KMS-11 (cell line): Measurements from ENCODE around the gene NUB1.

Experiments
- H2AFZ ChIP-seq: fragments of 200-600 bp; sonication (generic); 2 replicates; pipeline ENCODE4 v1.6.1; 2016; ENCODE audit warnings: antibody characterized with exemption, mixed run types, low read depth
- H3K27ac ChIP-seq: fragments of 200-600 bp; sonication (generic); 2 replicates; pipeline ENCODE4 v1.6.1; 2016; ENCODE audit warnings: mild to moderate bottlenecking, mixed run types
- H3K27me3 ChIP-seq: fragments of 200-600 bp; sonication (generic); 2 replicates; pipeline ENCODE4 v1.6.1; 2017; ENCODE audit warnings: mild to moderate bottlenecking, low read depth, mixed run types, moderate library complexity; ENCODE audit not compliant: insufficient read depth
- H3K36me3 ChIP-seq: fragments of 200-600 bp; sonication (generic); 2 replicates; pipeline ENCODE4 v1.6.1; 2017; ENCODE audit warnings: mild to moderate bottlenecking, mixed run types; ENCODE audit not compliant: insufficient read depth
- H3K4me1 ChIP-seq: fragments of 200-600 bp; sonication (generic); 2 replicates; pipeline ENCODE4 v1.6.1; 2016; ENCODE audit warnings: mild to moderate bottlenecking, low read depth, mixed run types; ENCODE audit not compliant: poor library complexity, severe bottlenecking
- H3K4me2 ChIP-seq: fragments of 200-600 bp; sonication (generic); 2 replicates; pipeline ENCODE4 v1.7.0; 2016; ENCODE audit warnings: mild to moderate bottlenecking, mixed run types
- H3K4me3 ChIP-seq: fragments of 200-600 bp; sonication (generic); IDR thresholded peaks from 2 replicates; pipeline ENCODE4 v1.6.1; 2017; ENCODE audit warnings: low read depth, low read length, mixed read lengths; ENCODE audit not compliant: insufficient read depth
- H3K79me2 ChIP-seq: fragments of 200-600 bp; sonication (generic); 2 replicates; pipeline ENCODE4 v1.6.1; 2016; ENCODE audit warnings: low read depth, mixed run types; ENCODE audit not compliant: insufficient read depth
- H3K9ac ChIP-seq: fragments of 200-600 bp; sonication (generic); 2 replicates; pipeline ENCODE4 v1.6.1; 2016; ENCODE audit warnings: mild to moderate bottlenecking, mixed run types
- H4K20me1 ChIP-seq: fragments of 200-600 bp; sonication (generic); 2 replicates; pipeline ENCODE4 v1.6.1; 2016; ENCODE audit warnings: mild to moderate bottlenecking, mixed run types; ENCODE audit not compliant: insufficient read depth
- CTCF ChIP-seq: fragments of 200-600 bp; sonication (generic); conservative IDR thresholded peaks from 2 replicates; pipeline ENCODE4 v1.6.1; 2017; ENCODE audit warnings: low read depth, mild to moderate bottlenecking, antibody characterized with exemption, low read length, moderate library complexity, mixed read lengths

Gene NUB1

GRCh38 chr7:151349507-151349853 is 7.9 kb downstream of the NUB1 start:
- Histone ChIP-seq H3K27ac (no peak overlapping the region), H3K9ac (no peak overlapping the region), H3K4me3 (no peak overlapping the region), H2AFZ (peak overlapping the region; percentile 28; the same call in 1 of the 2 replicates), H3K4me2 (peak overlapping the region; percentile 7; the same call in 1 of the 2 replicates), H3K36me3 (no peaks in the 10 kb centered on the region), H3K27me3 (no peaks in the 10 kb centered on the region), H4K20me1 (no peaks in the 10 kb centered on the region), H3K79me2 (no peaks in the 10 kb centered on the region), H3K4me1 (peaks cover 11% of the 10 kb centered on the region)
- no peak for TF ChIP-seq CTCF

DNA sequence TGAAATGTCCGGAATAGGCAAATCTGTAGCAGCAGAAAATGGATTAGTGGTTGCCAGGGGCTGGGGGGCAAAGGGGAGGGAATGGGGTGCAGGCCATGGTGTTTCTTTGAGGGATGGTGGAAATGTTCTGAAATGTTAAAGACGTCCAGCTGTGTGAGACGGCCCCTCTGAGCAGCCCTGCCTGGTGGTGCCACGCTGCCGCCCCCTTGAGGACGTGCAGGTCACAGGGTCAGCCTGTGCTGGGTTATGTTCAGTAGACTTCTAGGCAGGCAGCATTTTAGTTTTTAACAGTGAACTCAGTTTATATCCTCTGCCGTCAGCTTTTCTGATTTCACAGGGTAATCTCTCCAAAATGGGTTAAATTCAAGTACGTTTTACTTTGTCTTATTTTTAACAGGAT is 9.4 kb downstream of the NUB1 start:
- peak; percentile 62 for TF ChIP-seq CTCF
- no peak overlapping the region for H3K4me3 ChIP-seq
- peaks cover 11% of the 10 kb centered on the region for H3K4me1 ChIP-seq
- no peak overlapping the region for H3K27ac ChIP-seq
- H3K79me2 ChIP-seq: no peaks in the 10 kb centered on the region
- no peak overlapping the region for H3K4me2 ChIP-seq
- no peak overlapping the region for H3K9ac ChIP-seq
- no peak overlapping the region for H2AFZ ChIP-seq
- H4K20me1 ChIP-seq: no peaks in the 10 kb centered on the region
- H3K36me3 ChIP-seq: no peaks in the 10 kb centered on the region
- no peaks in the 10 kb centered on the region for H3K27me3 ChIP-seq

- Histone ChIP-seq H3K36me3 (no peaks in the 10 kb centered on the region), H4K20me1 (no peaks in the 10 kb centered on the region), H3K4me1 (peaks cover 11% of the 10 kb centered on the region), H3K79me2 (no peaks in the 10 kb centered on the region), H3K4me3 (no peak overlapping the region), H3K27ac (no peak overlapping the region), H3K4me2 (no peak overlapping the region), H2AFZ (no peak overlapping the region), H3K9ac (no peak overlapping the region), H3K27me3 (no peaks in the 10 kb centered on the region)
- no peak for TF ChIP-seq CTCF
Observed at GRCh38 chr7:151351967-151352366, 10.4 kb downstream of the NUB1 start.

- Histone ChIP-seq H4K20me1 (no peaks in the 10 kb centered on the region), H3K27me3 (no peaks in the 10 kb centered on the region), H3K4me1 (peaks cover 11% of the 10 kb centered on the region), H3K36me3 (0 out of 2 replicates have a peak, but pooled peaks cover 2% of the 10 kb centered on the region), H3K27ac (no peak overlapping the region), H3K4me2 (no peak overlapping the region), H2AFZ (no peak overlapping the region), H3K79me2 (no peaks in the 10 kb centered on the region), H3K4me3 (no peak overlapping the region), H3K9ac (no peak overlapping the region)
- TF ChIP-seq CTCF: no peak
Observed at GRCh38 chr7:151352512-151352911, 10.9 kb downstream of the NUB1 start.
